Mammary epithelial cell (primary cell): ENCODE data around the gene UNG.

Source experiments
- EZH2 ChIP-seq: IDR thresholded peaks from 2 replicates; pipeline ENCODE4 v1.6.1; 2012; ENCODE audit warnings: low read length, inconsistent platforms, borderline replicate concordance
- TF ChIP-seq, protein P1 (sequence below), 2 donors: IDR thresholded peaks in 1 of 2; conservative IDR thresholded peaks in 1 of 2; 2 replicates each; pipeline ENCODE4 v1.5.1; 2011 to 2012; ENCODE audit warnings: inconsistent platforms in 2 of 2, low read length in 2 of 2, mild to moderate bottlenecking in 2 of 2, control low read depth in 1 of 2, low read depth in 1 of 2; ENCODE audit not compliant: insufficient read depth in 1 of 2; ENCODE audit errors: extremely low read depth in 1 of 2

DNA sequence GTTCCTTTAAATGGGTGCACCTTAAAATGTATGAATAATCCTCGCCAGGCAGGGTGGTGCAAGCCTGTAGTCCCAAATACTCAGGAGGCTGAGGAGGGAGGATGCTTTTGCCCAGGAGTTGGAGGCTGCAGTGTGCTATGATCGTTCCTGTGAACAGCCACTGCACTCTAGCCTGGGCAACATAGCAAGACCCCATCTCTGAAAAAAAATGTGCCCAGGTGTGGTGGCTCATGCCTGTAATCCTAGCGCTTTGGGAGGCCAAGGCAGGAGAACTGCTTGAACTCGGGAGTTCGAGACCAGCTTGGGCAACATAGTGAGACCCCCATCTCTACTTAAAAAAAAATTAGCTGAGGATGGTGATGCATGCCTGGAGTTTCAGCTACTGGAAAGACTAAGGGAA, 58.6 kb downstream of the UNG start:
- TF ChIP-seq, protein P1, sequence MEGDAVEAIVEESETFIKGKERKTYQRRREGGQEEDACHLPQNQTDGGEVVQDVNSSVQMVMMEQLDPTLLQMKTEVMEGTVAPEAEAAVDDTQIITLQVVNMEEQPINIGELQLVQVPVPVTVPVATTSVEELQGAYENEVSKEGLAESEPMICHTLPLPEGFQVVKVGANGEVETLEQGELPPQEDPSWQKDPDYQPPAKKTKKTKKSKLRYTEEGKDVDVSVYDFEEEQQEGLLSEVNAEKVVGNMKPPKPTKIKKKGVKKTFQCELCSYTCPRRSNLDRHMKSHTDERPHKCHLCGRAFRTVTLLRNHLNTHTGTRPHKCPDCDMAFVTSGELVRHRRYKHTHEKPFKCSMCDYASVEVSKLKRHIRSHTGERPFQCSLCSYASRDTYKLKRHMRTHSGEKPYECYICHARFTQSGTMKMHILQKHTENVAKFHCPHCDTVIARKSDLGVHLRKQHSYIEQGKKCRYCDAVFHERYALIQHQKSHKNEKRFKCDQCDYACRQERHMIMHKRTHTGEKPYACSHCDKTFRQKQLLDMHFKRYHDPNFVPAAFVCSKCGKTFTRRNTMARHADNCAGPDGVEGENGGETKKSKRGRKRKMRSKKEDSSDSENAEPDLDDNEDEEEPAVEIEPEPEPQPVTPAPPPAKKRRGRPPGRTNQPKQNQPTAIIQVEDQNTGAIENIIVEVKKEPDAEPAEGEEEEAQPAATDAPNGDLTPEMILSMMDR (conservative IDR thresholded peaks at IDR 0.05 in 1 of 2, IDR thresholded peaks at IDR 0.05 in 1 of 2; ENCODE audit: extremely low read depth in 1 of 2, insufficient read depth in 1 of 2, low read depth in 1 of 2, low read length in 2 of 2), result no peak
- TF ChIP-seq EZH2, result no peak
